ENCODE results near the gene AFAP1L1.

Gene AFAP1L1

DNA sequence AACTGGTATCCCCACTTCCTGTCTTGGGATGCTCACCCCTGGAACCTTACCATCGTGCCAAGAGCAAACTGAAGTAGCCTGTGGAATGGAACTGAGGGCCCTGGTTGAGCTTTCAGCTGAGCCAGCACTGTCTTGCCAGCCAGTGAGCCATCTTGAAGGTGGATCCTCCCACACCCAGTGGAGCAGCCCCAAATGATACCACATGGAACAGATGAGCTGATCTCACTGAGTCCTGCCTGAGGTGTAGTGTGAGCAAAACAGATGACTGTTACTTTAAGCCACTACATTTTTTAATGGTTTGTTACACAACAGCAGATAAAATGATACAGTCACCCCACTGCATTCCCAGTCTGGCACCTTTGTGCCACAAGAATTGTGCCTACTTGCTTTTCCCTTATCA is 84.0 kb downstream of the AFAP1L1 start:
- DNase-seq, result no peak

DNA sequence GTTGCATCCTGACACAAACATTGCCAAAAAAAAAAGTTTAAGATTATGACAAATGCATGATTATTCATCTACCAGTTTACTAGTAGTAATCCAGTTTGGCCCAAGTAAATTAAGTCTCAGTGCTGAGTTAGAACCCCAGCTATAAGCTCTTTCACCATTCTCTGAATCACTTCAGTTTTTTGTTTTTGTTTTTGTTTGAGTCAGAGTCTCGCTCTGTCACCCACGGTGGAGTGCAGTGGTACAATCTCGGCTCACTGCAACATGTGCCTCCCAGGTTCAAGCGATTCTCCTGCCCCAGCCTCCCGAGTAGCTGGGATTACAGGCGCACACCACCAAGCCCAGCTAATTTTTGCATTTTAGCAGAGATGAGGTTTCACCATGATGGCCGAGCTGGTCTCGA is 84.7 kb downstream of the AFAP1L1 start:
- no peak for DNase-seq

DNA sequence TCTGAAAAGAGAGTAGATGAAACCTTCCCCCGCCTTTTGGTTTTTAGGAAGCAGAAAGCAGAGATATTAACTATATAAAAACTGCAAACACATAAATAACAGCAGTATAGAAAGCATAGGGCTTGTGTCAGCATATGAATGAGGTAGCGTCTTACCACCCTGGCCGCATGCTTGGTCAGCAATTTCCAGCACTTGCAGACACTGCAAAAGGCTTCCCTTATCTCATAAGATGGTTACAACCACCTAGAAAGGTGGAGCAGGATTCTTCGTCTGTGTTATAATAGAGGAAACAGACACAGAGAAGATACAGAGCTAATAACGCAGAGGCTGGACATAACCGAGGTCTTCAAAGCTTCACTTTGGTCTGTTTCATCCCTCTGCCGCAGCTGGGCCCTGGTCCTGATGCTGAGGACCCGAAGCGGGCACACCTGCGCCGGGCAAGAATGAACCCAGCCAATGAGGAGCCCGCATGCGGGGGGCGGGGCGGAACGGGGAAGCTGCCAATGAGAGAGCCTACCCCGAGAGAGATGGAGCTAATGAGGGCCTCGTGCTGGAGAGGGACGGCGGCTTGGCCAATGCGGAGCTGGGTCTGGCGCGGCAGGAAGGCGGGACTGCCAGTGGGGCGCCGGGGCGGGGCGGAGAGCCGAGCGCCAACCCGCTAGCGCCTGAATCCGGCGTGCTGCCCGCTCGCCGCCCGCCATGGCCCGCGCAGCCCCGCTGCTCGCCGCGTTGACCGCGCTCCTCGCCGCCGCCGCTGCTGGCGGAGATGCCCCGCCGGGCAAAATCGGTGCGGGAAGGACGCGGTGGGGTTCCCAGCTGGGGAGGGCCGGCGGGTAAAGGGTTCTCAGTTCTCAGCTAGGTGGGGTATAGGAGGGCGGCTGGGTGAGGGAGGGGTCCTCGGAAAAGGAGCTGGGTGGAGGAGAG is 86.0 kb downstream of the AFAP1L1 start, which contains the start of gene PCYOX1L:
Gene PCYOX1L, plus strand, starts transcription at position 677 of the 924 bp plus-strand sequence. Its CDS starts 23 bp downstream, at position 700.
- DNase-seq, result peak; percentile 95

DNA sequence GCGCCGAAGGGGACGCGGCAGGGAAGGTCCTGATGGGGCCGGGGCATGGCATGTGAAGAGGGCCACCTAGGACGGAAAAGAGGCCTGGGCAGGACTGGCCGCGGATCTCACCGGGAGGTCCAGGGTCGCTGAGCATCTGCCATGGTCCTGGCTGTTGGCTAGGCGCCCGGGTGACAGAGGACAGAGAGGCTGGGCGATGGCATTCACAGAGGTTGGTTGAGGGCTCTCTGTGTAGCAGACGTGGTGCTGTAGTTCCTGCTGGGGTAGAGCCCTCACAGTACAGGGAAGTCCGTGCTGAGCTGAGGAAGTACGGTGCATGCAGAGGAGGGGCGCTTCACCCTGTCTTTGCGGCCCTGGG is 86.6 kb downstream of the AFAP1L1 start:
- peak; percentile 59 for DNase-seq

DNA sequence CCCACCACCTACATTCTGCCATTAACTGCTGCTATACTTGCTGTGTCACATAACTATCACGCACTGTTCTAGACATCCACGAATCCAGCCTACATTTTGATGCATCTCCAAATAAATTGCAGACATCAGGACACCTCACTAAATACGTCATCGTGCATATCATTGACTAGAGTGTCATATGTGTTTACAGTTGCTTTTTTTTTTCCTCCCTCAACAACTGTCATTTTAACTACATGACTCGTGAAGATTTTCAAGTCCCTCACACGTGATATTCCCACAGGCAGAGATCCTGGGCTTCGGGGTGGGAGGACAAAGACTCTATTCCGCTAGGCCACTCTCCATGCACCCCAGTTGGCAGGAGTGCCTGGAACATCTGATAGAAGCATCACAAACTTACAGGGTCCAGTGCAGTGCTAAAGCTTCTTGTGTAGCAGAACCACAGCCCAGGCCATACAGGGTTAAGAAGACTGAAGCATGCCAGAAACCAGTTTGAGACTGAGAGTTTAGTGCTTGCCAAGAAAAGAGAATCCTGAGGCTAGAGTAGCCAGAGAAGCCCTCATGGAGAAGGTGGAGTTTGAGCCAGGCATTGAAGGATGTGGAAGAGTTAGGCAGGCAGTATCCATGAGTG is 87.3 kb downstream of the AFAP1L1 start:
- no peak for DNase-seq

DNA sequence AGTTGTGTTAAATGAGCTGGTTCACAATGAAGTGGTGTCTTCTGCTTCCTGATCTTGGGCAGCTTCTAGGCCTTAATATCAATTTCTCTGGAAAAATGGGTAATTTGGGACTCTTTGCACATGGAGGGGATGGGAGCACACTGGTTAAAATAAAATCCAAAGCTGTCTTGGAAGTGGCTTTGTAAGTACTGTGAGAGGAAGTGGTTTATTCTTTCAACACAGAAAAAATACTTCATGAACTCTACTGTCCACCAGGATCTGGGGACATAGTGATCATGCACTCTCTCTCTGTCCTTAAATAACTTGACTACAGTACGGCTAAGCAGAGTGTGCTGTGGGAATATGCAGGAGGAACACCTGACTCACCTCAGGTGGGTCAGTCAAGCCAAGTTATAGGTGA is 88.6 kb downstream of the AFAP1L1 start:
- no peak for DNase-seq

DNA sequence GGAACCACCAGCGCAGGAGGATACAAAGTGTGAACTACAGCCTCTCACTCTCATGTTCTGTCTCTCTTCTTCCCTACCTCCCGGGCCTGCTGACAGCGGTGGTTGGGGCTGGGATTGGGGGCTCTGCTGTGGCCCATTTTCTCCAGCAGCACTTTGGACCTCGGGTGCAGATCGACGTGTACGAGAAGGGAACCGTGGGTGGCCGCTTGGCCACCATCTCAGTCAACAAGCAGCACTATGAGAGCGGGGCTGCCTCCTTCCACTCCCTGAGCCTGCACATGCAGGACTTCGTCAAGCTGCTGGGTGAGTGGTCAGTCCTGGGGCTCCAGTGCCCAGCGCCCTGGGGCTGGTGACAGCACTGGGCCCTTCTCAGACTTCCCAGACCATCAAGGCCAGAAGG is 90.9 kb downstream of the AFAP1L1 start:
- DNase-seq, result no peak

DNA sequence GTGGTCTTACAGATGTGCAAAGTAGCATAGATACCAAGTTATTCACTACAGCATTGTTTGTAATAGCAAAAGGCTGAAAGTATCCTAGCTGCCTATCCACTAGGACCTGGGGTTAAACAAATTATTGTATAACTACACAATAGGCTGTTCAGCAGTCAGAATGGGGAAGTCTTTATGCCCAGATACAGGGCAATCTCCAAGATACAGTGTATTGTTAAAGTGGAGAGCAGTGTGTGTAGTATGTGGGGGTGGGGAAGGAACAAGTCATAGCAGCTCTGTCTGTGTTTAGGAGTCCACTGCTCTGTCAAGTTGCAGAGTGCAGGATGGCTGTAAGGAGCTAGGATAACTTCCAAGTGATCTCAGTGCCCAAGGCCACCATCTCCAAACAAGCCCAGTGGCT is 91.7 kb downstream of the AFAP1L1 start:
- no peak for DNase-seq

DNA sequence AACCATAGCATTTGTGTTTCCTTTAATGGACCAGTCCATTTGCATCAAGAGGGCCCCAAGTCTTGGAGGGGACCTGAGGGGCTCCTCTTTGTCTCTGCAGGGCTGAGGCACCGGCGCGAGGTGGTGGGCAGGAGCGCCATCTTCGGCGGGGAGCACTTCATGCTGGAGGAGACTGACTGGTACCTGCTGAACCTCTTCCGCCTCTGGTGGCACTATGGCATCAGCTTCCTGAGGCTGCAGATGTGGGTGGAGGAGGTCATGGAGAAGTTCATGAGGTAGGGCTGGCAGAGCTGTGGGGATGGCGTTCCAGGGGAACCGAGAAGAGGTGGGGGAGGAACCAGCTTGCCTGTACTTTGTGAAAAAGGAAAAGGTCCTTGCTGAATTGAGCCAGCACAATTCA is 92.3 kb downstream of the AFAP1L1 start:
- DNase-seq, result no peak

DNA sequence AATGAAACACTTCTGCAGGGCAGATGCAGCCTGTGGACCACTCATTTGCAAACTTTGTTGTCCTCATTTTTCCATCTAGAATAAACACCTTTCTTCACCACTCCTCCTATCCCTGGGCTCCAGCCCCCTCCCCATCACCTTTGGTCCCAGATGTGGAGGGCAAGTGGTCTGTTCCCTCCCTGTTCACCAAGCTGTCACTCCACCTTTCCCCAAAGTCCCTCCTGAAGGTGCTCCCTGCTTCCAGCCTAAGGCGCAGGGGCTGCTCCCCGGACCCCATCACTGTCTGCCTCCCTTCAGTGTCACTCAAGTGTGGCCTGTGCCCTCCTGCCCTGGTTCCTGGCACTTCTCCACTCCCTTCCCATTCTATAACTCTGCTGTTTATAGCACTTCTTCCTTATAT is 93.1 kb downstream of the AFAP1L1 start:
- no peak for DNase-seq

DNA sequence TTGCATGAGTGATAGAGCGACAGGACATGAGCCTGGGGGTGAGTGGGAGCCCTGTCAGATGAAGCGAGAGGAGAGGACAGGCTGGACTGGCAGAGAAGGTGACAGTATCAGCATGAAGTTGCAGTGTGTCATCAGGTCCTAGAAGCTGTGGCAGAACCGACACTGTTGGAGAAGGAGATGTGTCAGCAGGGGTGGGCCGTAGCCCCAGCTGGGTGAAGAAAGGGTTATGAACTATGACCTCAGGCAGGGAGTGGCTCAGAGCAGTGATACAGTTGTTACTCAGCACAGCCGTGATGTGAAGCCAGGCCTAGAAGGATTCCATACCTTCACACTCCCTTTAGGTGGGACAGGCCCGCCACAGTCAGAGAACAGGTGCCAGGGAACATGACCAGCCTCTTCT is 93.8 kb downstream of the AFAP1L1 start:
- no peak for DNase-seq

DNA sequence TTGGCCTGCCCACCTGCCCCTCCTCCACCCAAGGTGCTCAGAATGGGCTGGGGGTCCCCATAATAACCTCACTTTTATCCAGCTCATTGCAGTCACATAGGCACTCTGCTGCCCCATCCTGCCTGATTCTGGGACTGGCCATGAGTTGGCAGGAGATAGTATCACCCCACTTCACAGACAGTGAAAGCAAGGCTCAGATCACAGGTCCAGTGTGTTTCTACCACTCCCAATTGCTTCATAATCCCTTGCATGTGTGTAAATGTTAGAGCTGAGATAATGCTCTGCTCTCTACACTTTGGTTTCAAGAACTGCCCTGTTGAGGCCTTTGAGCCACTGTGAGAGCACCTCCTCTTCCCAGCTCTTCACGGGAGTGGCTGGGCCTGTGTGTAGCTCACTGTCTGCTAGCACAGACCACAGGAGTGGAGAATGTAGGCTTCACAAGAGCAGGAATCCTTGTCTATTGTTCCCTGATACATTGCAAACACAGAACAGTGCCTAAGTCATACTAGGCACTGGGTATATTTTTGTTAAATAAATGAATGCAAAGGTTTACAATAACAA is 94.6 kb downstream of the AFAP1L1 start:
- no peak for DNase-seq

DNA sequence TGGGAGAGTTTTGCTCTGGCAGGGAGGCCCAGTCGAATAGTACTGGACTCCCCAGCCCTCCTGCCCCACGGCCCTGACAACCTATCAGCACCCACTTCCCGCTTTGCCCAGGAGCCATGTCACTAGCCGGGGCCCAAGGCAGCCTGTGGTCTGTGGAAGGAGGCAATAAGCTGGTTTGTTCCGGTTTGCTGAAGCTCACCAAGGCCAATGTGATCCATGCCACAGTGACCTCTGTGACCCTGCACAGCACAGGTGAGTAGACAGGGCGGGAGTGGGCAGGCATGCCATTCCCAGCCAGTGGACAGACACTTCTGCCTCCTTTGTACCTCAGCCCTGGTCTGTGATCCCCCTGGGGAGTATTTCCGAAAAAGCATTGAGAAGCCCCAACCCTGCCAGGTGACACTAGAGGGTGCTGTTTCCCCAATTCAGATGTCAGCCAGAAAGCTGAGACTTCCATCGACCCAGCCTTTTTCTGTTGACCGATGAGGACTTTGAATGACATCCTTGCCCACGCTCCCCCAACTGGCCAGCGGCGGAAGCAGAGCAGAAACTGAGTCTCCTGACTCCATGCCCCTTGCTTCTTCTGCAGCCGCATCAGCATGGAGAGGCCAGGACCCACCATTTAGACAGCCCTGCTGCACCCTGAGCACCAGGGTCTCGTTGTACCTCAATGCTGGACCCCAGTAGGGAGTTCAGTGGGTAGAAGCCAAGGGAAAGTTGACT is 95.8 kb downstream of the AFAP1L1 start:
- peak; percentile 21 for DNase-seq

DNA sequence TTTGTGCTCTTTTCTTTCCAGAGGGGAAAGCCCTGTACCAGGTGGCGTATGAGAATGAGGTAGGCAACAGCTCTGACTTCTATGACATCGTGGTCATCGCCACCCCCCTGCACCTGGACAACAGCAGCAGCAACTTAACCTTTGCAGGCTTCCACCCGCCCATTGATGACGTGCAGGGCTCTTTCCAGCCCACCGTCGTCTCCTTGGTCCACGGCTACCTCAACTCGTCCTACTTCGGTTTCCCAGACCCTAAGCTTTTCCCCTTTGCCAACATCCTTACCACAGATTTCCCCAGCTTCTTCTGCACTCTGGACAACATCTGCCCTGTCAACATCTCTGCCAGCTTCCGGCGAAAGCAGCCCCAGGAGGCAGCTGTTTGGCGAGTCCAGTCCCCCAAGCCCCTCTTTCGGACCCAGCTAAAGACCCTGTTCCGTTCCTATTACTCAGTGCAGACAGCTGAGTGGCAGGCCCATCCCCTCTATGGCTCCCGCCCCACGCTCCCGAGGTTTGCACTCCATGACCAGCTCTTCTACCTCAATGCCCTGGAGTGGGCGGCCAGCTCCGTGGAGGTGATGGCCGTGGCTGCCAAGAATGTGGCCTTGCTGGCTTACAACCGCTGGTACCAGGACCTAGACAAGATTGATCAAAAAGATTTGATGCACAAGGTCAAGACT is 96.5 kb downstream of the AFAP1L1 start:
- DNase-seq, result no peak

DNA sequence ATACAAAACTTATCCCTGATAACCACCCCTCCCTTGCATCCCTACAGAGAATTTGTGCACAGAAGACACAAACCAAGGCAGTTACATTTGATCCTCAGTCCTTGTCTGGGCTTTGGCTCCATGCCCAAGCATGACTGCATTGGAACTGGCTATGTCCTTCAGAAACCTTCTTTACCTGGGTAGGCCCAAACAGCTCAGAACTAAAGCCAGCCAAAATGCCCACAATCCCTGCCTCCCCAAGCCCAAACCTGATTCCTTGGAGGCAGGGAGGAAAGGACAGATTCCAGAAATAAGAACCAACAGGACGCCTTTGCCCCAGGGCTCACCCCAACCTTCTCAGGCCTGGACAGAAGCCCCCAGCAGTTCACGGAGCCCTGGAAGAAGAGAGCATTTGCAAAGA is 99.2 kb downstream of the AFAP1L1 start:
- DNase-seq, result no peak

DNA sequence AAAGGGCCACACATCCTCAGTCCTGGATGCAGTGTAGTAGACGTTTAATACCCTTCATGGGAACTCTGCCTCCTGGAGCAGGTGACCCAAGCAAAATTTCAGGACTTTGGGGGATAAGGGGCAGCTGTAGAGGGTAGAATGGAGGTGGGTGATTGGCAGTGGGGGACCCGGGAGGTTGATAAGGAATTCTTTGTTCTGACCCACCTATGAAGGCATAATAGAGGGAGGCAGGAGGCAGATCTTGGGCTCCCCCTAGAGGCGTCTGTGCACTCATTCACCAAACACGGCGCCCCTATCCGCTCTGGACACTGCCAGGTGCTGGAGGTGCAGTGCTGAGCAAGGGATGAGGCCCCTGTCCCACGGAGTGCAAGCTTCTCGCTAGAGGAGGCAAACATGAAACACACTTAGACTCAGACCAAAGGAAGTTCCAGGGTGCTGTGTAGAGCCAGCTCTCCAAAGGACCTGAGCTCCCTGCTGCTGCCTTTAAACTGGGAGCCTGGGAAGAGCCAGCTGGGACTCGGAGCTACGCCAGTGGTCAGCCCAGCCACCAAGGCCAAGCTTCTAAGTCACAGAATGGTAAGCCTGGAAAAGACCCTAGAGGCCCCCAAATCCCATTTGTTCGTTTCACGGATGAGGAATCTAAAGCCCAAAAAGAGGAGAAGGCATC is 99.8 kb downstream of the AFAP1L1 start:
- DNase-seq, result peak; percentile 33

DNA sequence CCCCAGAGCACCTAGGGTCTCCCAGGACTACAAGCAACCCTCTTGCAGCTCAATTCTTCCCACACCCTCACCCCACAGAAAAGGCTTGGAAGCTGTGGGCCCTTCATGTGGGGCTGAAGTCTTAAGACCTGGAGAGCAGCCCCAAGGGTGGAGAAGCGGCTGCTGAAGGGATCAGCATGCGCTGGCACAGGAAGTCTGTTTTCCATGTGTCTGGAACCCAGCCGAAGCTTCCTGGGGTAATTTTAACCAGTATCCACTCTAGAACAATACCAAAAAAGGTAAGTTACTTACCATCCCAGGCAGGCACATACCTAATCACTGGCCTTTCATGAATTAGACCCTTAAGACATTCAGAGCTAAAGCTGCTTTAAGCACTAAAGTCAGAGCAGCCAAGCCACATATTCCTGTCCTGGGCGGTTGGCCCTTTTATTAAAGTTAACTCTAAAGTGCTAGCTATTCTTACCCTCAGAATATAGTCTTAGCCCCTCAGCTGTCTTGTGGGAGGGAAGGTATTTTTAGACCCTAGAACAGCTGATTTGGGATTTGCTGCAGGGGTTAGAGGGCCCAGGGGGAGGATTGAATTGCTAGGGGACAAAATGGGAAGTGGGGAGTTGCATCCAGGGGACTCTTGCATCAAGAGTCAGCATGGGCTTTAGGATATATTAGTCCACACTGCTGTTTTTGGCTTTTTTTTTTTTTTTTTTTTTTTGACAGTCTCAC is 100.6 kb downstream of the AFAP1L1 start:
- no peak for DNase-seq

DNA sequence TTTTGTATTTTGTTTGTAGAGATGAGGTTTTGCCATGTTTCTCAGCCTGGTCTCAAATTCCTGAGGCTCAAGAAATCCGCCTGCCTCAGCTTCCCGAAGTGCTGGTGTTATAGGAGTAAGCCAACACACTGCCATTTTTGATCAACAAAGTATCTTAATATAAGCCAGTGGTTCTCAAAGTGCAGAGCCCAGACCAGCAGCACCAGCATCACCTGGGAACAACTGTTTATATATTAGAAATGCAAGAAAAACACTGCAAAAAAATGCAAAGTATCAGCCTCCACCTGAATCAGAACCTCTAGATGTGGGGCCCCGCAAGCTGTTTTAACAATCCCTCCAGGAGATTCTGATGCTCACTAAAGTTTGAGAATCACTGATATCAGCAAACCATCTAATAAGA is 101.3 kb downstream of the AFAP1L1 start:
- DNase-seq, result no peak

DNA sequence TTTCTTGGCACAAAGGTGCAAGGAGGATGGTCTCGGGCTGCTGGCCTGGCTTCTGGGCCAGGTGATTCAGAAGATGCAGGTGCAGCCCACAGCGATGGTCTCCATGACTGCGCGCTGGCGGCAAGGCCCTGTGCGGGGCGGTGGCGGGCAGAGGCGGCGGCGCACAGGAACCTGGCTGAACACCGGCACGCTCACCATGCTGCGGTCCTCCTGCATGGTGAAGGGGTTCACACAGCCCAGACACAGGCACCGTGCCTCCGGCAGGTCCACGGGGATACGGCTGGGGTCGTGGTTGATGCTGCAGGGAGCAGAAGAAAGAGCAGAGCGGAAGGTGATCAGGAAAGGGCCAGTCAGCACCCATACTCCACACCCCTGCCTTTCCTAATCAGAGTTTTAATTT is 102.6 kb downstream of the AFAP1L1 start:
- DNase-seq, result no peak

DNA sequence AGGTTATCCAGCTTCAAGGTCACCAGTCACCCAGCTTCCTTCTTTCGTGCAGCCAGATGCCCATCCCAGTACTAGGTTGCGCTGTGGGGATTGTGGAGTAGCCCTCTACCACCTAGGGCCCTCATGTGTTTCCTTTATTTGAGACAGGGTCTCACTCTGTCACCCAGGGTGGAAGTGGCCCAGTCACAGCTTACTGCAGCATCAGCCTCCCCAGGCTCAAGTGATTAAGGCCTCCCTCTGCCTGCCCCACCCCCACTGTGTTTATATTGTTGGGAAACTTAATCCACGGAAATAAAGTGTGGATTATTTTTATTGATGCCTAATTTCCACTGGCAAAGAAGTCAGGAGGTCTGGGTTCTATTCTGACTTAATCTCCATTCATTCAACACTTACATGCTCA is 103.1 kb downstream of the AFAP1L1 start:
- DNase-seq, result no peak

DNA sequence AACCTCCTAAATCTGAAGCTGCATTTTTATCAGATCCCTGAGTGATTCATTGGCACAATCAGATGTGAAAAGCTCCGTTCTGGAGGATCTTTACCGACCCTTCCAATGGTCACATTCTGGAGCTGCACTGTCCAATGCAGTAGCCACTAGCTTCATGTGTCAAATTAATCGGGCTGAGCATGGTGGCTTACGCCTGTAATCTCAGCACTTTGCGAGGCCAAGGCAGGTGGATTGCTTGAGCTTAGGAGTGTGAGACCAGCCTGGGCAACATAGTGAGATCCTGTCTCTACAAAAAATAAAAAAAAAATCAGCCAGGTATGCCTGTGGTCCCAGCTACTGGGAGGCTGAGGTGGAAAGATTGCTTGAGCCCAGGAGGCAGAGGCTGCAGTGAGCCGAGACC is 103.8 kb downstream of the AFAP1L1 start:
- no peak for DNase-seq

DNA sequence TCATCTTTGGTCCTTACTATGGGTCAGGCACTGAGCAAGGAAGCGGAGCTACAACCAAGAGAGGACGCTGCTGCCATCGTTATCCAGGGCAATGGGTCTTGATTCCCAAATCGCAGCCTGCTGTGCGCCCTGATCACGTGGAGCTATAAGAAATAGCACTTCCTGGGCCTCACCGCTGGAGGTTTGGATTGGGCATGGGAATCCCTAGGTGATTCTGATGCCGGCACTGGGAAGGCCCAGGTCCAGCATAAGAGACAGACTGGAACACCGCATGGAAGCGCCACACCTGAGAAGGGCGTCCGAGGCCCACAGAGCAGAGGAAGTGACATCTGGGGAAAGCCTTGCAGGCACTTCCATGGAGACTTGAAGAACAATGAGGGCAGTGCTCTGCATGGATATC is 104.4 kb downstream of the AFAP1L1 start:
- no peak for DNase-seq
